Dendritic cell treated with granulocyte-macrophage colony-stimulating factor and Interleukin-4, amounts not matched to agents 40 ng/mL and 50 ng/mL, for 4 days (primary cell): Measurements from ENCODE around the gene KLHDC8B.
"Not testable (repeated sequence)": the region's sequence is repeated elsewhere in the genome, so short reads cannot be mapped to it uniquely, and the experiment has no call there.

ENCODE experiments used
- H3K27ac Mint-ChIP-seq: one replicate; pipeline ENCODE4 v1.8.0; 2022; ENCODE audit warnings: mild to moderate bottlenecking, mixed read lengths
- H3K27me3 Mint-ChIP-seq: one replicate; pipeline ENCODE4 v1.8.0; 2022; ENCODE audit warnings: mild to moderate bottlenecking, mixed read lengths
- H3K36me3 Mint-ChIP-seq: one replicate; pipeline ENCODE4 v1.8.0; 2022; ENCODE audit warnings: low read depth, mixed read lengths
- H3K4me1 Mint-ChIP-seq: one replicate; pipeline ENCODE4 v1.8.0; 2022; ENCODE audit warnings: low read depth, mixed read lengths
- H3K4me3 Mint-ChIP-seq: one replicate; pipeline ENCODE4 v1.8.0; 2022; ENCODE audit warnings: mild to moderate bottlenecking, moderate library complexity, mixed read lengths
- H3K9me3 Mint-ChIP-seq: one replicate; pipeline ENCODE4 v1.8.0; 2022; ENCODE audit warnings: mixed read lengths
- intact Hi-C: fragments of 100-400 bp; cut with micrococcal nuclease; formaldehyde crosslinking; loops from one replicate; pipeline ENCODE4 v1.15.0; 2022

Gene KLHDC8B

DNA sequence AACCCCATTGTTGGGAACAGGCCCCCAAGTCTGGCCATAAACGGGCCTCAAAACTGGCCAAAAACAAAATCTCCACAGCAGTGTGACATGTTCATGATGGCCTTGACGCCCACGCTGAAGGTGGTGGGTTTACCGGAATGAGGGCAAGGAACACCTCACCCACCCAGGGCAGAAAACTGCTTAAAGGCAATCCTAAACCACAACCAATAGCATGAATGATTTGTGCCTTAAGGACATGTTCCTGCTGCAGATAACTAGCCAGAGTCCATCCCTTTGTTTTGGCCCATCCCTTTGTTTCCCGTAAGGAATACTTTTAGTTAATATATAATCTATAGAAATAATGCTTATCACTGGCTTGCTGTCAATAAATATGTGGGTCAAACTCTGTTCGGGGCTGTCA lies 47.7 kb downstream of the KLHDC8B start:
- H3K27ac Mint-ChIP-seq = no peak overlapping the region
- no peaks in the 10 kb centered on the region for H3K36me3 Mint-ChIP-seq
- intact Hi-C loops = no loop called here
- H3K4me1 Mint-ChIP-seq = peaks cover 13% of the 10 kb centered on the region
- H3K27me3 Mint-ChIP-seq = no peaks in the 10 kb centered on the region
- H3K9me3 Mint-ChIP-seq = peaks cover 34% of the 10 kb centered on the region
- no peak overlapping the region for H3K4me3 Mint-ChIP-seq

DNA sequence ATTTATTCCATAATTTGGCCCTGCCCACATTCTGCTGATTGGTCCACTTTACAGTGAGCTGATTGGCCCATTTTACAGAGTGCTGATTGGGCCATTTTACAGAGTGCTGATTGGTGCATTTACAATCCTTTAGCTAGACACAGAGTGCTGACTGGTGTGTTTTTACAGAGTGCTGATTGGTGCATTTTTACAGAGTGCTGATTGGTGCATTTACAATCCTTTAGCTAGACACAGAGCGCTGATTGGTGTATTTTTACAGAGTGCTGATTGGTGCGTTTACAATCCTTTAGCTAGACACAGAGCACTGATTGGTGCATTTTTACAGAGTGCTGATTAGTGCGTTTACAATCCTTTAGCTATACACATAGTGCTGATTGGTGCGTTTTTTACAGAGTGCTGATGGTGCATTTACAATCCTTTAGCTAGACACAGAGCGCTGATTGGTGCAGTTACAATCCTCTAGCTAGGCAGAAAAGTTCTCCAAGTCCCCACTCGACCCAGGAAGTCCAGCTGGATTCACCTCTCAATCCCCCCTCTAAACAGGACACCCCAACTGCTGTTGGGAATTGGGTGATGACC lies 49.7 kb downstream of the KLHDC8B start:
- Mint-ChIP-seq H3K9me3 (peaks cover 43% of the 10 kb centered on the region), H3K4me1 (peaks cover 13% of the 10 kb centered on the region)
- H3K27ac Mint-ChIP-seq, H3K27me3 Mint-ChIP-seq, intact Hi-C loops, H3K4me3 Mint-ChIP-seq, H3K36me3 Mint-ChIP-seq: not testable (repeated sequence)

DNA sequence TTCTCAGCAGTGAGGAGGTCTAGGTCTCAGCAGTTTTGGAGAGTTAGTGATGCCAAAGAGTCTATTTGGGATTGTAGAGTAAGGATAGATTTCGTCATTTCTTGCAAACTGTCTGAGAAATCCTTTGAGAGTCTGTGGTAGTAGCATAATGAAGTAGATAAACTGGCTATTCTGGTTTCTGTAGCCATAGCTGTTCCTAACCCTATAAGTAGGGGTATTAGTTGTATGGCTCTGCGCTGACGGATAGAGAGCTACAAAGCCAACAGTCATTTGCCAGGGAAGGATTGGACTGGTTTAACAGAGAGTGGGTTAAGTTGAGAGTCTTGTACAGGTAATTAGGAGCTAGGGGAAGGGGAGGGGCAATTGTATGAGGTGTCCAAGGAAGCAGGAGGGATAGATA lies 50.6 kb downstream of the KLHDC8B start:
- intact Hi-C loops = no loop called here
- Mint-ChIP-seq H3K4me3 (no peak overlapping the region), H3K9me3 (peaks cover 53% of the 10 kb centered on the region), H3K27ac (no peak overlapping the region), H3K4me1 (peaks cover 13% of the 10 kb centered on the region), H3K36me3 (no peaks in the 10 kb centered on the region), H3K27me3 (no peaks in the 10 kb centered on the region)
